GM19025 (cell line): Measurements from ENCODE around the gene PCGF1.
A peak's percentile ranks its signal among the peaks of the same experiment; 100 is the strongest.

Experiments
- ATAC-seq: cut with Tn5 transposase; IDR thresholded peaks from one replicate; pipeline ENCODE4 v1.9.1; 2021; ENCODE audit warnings: mild to moderate bottlenecking, low read depth, moderate library complexity; ENCODE audit not compliant: unreplicated experiment

Gene PCGF1

DNA sequence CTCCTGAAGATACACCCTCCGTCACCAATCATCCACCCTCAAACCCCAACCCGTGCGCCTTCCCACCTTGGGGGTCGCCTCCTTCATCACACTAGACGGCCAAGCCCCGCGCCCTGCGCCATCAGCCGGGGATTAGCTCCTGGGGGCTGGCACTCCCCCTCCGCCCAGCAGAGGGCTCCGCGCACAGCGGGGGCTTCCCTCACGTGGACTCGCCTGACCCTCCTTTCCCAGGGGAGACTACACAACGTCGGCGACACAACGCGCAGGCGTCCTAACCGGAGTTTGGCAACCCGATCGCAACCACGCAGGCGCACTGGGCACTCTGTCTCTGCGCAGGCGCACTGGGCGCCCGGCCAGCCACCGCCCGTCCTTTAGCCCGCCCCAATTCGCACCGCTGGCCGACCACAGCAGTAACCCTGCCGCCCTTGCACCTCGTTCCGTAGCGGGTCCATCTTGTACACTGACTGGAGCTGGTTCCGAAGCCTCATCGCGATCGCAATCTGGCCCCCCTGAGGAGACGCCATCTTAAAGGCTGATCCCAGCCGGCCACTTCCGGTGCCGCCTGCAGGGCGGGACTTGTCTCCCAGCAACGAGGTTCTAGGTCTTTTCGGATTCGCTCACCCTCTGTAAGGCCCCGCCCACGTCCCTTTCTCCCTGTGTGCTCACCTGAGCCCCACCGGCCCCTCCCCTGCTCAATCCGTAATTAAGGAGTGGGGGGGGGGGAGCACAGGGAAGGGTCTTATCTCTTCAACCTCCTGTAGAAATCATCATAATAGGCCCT lies at the start of gene PCGF1:
Gene PCGF1 (minus strand): TSS at position 551 of the 781 bp plus-strand sequence. CDS start 27 bp downstream, at position 524.
- peak; percentile 79 for ATAC-seq

DNA sequence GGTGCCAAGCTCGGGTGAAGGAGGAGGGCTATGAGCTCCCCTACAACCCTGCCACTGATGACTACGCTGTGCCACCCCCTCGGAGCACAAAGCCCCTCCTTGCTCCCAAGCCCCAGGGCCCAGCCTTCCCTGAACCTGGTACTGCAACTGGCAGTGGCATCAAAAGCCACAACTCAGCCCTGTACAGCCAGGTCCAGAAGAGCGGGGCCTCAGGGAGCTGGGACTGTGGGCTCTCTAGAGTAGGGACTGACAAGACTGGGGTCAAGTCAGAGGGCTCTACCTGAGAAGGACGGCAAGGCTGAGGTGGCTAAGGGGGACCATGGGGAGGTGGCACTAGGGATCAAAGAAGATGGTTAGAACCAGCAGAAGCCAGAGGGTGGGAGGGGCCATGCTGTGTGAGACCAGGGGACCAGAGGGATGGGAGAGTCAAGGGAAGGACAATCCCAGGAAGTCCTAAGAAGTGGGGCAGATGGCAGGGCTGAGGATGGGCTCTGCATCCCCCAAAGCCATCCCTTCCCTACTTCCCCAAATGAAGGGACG lies 49.4 kb upstream of the PCGF1 start:
- ATAC-seq = no peak

DNA sequence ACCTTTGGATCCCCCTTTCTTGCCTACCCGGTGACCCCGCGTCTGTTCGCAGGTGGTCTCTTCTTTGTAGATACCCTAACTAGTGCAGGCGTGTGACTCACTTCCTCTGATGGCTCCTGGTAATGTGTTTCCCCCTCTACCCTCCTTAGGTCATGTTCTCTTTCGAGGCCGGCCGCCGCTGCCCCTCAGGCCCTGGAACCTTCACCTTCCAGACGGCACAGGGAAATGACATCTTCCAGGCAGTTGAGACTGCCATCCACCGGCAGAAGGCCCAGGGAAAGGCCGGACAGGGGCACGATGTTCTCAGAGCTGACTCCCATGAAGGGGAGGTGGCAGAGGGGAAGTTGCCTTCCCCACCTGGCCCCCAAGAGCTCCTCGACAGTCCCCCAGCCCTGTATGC lies 48.7 kb upstream of the PCGF1 start:
- no peak for ATAC-seq

DNA sequence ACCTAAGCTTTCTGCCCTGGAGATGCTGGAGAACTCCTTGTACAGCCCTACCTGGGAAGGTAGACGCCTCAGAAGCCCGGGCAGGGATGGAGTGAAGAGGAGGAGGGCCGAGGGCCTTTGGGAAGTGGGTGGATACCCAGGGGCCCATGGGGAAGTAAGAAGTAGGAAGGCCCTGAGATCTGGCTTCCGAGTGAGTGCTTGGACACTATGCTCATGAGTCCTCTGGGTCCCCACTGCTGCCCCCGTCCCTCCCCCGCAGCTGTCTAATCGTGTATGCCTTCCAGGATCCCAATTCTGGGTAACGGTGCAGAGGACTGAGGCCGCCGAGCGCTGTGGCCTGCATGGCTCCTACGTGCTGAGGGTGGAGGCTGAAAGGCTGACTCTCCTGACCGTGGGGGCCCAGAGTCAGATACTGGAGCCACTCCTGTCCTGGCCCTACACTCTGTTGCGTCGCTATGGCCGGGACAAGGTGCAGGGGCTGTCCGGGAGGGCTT lies 48.2 kb upstream of the PCGF1 start:
- ATAC-seq = no peak

DNA sequence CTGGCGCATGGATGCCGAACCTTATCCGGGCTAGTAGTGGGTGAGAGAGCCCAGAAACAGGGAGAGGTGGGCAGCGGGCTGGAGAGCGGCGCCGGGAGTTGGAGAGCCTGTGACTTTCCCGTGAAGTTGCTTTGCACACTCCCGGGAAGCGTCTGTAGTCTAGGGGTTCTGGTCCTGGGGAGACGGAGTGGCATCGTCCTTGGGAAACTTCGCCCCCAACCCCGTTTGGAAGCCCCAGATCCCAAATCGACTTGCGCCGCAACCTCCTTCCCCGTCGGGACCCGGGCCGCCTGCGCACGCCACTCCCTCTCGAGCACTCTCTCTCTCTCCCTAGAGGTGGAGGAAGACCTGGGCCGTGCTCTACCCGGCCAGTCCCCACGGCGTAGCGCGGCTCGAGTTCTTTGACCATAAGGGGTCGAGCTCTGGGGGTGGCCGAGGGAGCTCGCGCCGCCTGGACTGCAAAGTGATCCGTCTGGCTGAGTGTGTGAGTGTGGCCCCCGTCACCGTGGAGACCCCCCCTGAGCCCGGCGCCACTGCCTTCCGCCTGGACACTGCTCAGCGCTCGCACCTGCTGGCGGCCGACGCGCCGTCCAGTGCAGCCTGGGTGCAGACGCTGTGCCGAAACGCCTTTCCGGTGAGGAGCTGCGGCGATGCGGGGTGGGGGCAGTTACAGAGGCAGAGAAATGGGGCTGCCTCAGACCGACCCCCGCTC lies 47.5 kb upstream of the PCGF1 start:
- peak; percentile 39 for ATAC-seq

DNA sequence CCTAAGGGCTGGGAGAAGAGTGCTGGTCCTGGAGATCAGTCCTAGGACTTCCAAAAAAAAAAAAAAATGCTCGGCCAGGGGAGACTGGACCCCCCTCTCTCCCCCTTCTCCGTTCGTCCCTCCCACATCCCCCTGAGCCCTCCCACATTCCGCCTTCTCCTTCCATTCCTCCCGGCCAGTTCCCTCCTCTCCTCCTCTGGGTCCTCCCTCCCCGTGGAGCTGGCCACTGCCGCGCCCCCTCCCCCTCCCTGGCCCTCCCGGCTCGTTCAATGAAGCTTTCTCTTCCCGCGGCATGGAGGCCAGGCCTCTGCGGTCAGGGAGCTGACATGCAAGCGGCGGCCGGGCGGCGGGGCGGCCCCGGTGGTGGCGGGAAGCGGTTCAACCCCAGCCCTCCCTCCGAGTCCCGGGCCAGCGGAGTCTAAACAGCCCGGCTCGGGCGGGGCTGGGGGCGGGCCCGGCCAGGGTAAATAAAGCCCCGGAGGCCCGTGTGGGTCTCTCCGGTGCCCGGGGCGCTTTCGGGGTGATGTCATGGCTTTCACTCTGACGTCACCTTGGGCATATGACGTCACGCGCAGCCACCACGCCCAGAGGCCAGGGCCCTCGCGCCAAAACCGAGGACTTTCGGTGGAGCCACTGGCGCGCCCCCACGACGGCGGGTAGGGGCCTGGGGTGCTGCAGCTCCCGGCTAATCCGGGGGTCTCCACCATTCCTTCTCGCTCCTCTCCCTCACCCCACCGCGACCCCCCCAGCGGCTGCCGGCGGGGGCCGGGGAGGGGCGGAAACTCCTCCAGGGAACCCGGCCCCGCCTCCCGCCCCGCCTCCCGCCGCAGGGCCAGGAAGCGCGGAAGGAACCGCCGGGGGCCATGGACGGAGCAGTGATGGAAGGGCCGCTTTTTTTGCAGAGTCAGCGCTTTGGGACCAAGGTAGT lies 46.7 kb upstream of the PCGF1 start, which contains the start of the genes DOK1 and LOXL3:
Gene DOK1 (plus strand): TSS at position 829 of the 928 bp plus-strand sequence. CDS start 35 bp downstream, at position 864.
Gene LOXL3 (minus strand): TSS at position 51 of the 928 bp plus-strand sequence. CDS start 1,308 bp downstream, outside the sequence.
- peak; percentile 51 for ATAC-seq

DNA sequence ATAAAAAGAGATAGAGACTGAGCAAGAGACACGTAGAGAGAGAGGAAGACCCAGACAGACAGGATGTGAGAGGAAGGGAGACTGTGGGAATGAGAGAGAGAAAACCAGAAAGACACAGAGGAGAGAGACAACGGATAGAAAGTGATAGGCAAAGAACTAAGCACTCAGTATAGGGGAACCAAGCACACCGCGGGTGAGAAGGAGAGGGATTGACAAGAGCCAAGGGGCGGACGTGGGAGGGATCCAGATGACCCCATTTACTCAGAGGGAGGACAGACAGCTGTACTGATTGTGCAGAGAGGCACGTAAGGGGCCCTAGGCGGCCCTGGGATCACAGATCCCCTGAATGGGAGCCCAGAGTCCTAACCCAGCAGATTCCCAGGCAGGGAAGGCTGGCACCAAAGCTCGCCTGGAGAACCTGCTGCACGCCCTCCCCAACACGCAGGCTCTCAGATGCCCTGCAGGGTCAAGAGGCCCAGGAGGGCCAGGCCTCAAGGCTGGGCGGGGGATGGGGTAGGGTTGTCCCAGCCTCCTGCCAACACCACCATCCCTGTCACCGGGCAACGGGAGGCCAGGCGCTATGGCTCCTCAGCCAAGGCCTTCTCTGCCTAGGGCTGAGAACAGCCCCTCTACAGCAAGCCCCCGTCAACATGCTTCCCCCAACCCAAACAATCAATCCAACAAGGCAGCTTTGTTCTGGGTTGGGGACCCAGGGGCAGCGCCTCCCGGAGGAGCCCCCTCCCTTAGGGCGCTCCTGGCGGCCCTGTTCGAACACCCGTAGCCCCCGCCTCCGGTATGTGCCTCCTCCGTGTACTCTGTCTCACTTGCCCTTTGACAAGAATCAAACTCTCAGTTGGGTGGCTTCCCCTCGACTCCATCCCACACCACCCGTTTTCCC lies 45.7 kb upstream of the PCGF1 start:
- ATAC-seq = no peak

DNA sequence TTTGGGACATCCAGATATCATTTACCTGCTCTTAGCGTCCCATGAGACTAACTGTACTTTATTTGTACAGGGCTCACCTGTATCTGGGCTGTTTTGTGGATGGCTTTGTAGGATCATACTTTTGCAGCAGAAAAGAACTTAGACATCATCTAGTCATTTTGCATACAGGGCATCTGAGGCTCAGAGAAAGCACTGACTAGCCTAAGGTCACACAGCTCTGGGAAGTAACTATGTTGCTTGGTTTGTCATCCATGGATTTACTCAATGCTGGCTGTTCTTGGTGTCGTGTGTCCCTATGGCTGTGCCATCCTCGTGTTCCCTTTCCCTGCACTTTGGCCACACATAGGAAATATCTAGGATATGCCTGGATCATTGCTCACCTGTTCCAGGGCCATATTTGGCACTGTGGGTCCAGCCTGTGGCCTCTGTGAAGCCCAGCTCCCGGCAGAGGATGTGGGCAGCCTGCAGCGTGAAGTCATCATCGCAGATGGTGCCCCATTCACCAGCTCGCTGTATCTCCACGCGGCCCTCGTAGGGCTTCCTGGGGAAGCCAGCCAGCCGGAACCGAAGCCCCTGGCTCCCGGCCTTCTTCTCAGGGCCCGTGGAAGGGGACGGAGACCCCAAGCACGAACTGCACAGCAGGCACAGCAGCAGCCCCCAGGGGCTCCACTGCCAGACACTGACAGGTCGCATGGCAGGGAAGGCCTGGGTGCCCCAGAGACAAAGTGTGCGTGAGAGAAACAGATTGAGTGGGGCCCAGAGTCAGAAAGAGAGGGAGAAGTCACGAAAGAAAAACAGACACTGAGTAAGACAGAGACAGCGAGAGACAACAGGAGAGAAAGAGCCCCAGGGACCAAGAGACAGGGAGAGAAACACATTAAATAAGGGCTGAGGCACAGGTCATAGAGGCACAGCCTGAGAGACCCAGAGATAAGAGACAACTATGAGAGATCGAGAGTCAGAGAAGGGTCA lies 44.7 kb upstream of the PCGF1 start:
- no peak for ATAC-seq

DNA sequence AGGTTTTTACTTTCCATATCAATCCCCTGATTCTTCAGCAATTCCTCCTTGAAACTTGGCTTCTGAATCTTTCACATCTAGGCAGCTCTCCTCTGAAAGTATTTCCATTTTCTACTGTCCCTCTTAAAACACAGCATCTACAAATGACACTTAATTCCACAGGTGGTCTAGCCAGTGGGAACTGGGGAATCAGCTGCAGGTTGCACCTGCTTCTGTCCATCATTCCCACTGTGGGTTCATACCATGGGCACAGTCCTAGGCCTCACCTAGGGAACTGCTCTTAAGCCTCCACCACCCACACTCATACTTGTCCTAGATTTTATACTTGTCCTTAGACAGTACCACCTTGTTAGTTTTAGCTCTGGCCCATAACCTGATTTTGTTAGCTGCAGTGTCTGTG lies 44.0 kb upstream of the PCGF1 start:
- ATAC-seq = no peak

DNA sequence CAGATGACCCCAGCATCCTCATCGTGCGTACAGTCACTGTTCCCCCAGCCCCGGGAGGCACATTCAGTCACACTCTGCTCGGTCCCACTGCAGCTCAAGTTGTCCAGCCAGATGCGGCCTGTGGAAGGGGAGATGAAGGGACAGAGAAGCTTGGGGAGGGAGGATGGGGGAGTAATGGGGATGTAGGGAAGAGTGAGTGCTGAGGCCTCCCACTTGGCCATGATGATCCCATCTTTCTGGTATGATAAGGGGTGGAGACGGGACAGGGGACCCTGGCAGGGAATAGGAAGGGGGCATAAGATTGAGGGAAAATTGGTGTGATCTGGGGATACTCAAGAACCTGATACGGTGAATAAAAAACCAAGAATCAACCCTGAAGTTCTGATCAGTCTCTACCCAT lies 42.7 kb upstream of the PCGF1 start:
- no peak for ATAC-seq

DNA sequence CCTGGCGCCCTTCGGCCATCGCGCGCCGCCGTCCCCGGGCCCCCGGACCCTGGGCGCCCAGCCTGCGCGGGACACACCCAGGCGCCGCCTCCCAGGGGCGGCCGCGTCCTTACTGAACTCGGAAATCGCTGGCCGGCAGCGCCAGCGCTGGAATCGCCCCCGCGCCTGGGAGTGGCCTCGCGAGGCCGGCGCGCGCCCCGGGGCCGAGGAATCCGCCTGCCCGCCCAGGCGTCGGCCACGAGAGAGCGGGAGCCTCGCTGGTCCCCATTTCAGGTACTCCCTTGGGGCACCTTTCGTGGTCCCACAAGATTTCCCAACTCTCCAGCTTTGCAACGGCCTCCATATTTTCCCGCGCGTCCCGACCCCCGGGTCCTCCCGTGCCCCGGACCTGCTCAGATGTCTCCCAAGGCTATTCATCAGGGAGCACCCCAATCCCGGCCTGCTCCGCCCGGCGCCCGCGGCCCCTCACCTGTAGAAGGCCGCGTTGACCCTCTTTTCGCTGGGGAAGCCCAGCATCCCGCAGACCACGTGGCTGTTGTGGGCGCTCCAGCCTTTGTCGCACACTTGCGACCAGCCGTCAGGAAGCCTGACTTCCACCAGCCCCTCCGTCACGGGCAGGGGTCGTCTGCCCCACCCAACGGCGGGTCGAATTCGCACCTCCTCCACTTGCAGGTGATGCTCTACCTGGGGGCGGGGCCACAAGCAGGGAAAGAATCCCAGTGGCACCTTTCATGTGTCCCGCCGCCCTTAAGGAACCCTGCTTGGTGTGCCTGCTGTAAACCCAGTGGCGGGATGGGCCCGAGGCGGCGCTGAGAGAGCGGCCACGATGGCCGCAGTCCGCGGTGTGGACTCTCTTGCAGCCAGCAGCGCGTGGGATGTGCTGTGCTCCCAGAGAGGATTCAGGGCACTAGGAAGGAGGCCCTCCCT lies 41.7 kb upstream of the PCGF1 start:
- ATAC-seq = no peak

DNA sequence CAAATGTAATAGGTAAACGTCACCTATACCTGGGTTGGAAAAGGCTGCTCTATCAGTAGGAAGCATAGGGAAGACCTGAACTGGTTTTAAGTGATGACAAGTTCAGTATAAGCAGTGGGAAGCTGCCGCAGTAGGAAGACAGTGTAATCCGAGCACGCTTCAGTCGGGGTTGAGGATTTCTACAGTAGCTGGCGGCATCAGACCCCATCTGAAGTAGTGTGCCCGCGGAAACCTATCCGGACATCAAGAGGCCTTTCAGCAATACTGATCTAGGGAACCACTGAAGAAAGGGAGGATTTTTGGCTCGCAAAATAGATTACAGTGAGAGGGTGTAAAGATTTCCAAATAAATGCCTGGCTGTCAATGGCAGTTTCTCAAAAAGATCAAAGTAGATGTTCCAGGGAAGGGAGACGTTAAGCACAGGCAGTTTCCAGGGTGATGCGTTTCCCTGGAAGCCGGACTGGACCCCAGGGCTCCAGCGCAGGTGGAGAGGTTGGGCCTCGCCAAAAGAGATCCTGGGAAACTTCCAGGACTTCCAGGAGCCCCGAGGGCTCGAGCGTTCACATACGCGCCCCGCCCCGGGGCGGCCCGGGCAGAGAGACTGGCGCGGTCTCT lies 40.9 kb upstream of the PCGF1 start:
- no peak for ATAC-seq

DNA sequence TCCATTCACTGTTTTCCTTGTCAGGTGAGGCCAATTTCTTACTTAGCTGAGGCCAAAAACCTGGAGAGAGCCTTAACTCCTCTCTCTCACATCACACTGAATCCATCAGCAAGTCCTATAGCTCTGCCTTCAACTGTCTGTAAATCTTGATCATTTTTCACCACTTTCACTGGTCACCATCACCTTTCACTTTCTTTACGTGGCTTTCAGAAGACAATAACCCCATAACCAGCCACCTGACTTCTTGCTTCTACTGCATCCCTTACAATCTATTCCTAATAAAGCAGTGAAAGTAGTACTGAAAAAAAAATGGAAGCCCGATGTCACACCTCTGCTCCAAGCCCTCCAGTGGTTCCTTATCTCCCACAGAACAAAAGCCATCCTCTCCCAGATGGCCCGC lies 38.5 kb upstream of the PCGF1 start:
- no peak for ATAC-seq

DNA sequence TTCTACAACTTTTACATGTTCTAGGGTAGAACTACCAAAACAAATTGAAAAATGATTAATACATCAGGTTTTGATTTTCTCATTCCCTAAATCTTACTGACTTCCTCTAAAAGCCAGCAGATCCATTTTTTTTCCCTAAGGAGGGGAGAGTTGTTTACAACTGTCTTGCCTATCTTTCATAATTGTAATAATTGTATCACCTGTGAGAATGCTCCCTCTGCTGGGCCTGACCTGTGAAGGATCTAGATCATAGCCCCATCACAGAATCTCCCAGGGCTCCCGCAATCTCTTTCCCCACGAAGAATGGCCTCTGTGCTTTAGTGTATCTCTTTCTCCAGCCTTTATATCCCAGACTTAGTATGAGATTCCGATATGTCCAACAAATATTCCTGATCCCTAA lies 37.1 kb upstream of the PCGF1 start:
- no peak for ATAC-seq

DNA sequence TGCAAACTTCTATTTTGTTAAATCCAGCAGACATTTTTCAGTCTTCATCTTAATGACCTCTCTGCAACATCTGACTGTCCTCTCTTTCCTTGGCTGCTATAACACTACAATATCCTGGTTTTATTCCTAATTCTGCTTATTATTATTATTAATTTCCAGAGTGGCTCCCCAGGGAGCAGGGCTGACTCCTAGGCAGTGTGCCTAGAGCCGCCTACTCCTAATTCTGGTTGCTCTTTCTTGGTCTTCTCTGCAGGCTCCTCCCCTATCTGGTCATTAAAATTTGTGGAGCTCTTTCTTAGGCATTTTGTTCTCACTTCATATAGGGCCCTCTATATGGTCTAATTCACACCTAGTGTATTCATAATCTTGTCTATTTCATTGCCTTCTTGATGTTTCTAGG lies 35.5 kb upstream of the PCGF1 start:
- no peak for ATAC-seq

DNA sequence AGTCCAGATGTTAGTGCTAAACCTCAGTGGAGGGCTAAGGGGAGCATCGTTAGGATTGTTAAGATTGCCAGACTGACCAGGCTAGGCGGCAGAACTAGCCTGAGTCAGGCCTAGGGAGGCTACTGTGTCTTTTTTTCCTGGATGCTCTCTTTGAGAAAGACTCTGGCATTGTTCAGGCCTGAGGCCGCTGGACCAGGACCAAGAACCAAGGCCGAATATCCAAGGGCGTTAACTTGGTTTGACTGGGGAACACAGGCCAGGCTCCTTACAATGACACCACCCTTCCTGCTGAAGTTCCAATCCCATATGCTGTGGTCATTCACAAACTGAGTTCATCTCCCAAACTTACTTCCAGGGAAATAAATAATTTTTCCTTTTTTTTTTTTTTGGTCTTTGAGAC lies 32.8 kb upstream of the PCGF1 start:
- no peak for ATAC-seq
